Tibial artery (tissue), 4 donors: ENCODE measurements around the gene TRPC4AP.
"Not testable (repeated sequence)": the region's sequence is repeated elsewhere in the genome, so short reads cannot be mapped to it uniquely, and the experiment has no call there.

Source experiments
- DNase-seq, 2 donors: peaks; one replicate each; pipeline ENCODE4 v3.0.0-alpha.2; 2019
- H3K27ac ChIP-seq, 2 donors: fragments of 200-600 bp; sonication (generic) in 1 of 2; 1 replicate in 1 of 2; 2 replicates in 1 of 2; pipeline ENCODE4 v1.5.1; 2018 to 2019; ENCODE audit warnings: mild to moderate bottlenecking in 1 of 2
- H3K27me3 ChIP-seq, 2 donors: fragments of 200-600 bp; sonication (generic) in 1 of 2; one replicate each; pipeline versions ENCODE4 v1.5.1 to v1.6.0; 2016 to 2019
- H3K36me3 ChIP-seq, 3 donors: fragments of 200-600 bp; sonication (generic) in 2 of 3; one replicate each; pipeline ENCODE4 v1.5.1; 2016 to 2019; ENCODE audit warnings: mild to moderate bottlenecking in 2 of 3
- H3K4me1 ChIP-seq, 4 donors: fragments of 200-600 bp; sonication (generic) in 2 of 4; 1 replicate in 3 of 4; 2 replicates in 1 of 4; pipeline ENCODE4 v1.5.1; 2016 to 2019
- H3K4me3 ChIP-seq, 2 donors: fragments of 200-600 bp; sonication (generic) in 1 of 2; 1 replicate in 1 of 2; 2 replicates in 1 of 2; pipeline ENCODE4 v1.5.1; 2018 to 2019; ENCODE audit warnings: mild to moderate bottlenecking in 2 of 2
- H3K9me3 ChIP-seq, 3 donors: fragments of 200-600 bp; sonication (generic) in 1 of 3; one replicate each; pipeline ENCODE4 v1.5.1; 2016 to 2019
- intact Hi-C: fragments of 100-400 bp; cut with DNase I; formaldehyde crosslinking; loops from one replicate; pipeline ENCODE4 v1.15.0; 2023; ENCODE audit warnings: low total_unique reads
- TF ChIP-seq, protein P1 (sequence below), 2 experiments: fragments of 200-600 bp in 1 of 2; fragments of 450-650 bp in 1 of 2; IDR thresholded peaks; one replicate each; pipeline ENCODE4 v1.5.1; 2017 to 2019; ENCODE audit warnings: antibody characterized with exemption in 2 of 2, mild to moderate bottlenecking in 1 of 2, moderate library complexity in 1 of 2

The TRPC4AP gene

GRCh38 chr20:35055445-35056276 lies 36.9 kb downstream of the TRPC4AP start:
- intact Hi-C loops = no loop called here
- Histone ChIP-seq H3K36me3 (peaks cover 0 to 9% (median 0%) of the 10 kb centered on the region in 3 donors), H3K4me3 (no peak overlapping the region), H3K27ac (peak overlapping the region; percentile 9 to 22), H3K4me1 (peaks cover 0 to 43% (median 3%) of the 10 kb centered on the region in 4 donors), H3K9me3 (no peaks in the 10 kb centered on the region), H3K27me3 (no peaks in the 10 kb centered on the region)
- no peak for DNase-seq
- TF ChIP-seq, protein P1, sequence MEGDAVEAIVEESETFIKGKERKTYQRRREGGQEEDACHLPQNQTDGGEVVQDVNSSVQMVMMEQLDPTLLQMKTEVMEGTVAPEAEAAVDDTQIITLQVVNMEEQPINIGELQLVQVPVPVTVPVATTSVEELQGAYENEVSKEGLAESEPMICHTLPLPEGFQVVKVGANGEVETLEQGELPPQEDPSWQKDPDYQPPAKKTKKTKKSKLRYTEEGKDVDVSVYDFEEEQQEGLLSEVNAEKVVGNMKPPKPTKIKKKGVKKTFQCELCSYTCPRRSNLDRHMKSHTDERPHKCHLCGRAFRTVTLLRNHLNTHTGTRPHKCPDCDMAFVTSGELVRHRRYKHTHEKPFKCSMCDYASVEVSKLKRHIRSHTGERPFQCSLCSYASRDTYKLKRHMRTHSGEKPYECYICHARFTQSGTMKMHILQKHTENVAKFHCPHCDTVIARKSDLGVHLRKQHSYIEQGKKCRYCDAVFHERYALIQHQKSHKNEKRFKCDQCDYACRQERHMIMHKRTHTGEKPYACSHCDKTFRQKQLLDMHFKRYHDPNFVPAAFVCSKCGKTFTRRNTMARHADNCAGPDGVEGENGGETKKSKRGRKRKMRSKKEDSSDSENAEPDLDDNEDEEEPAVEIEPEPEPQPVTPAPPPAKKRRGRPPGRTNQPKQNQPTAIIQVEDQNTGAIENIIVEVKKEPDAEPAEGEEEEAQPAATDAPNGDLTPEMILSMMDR (IDR thresholded peaks at IDR 0.05) = no peak

- Histone ChIP-seq H3K9me3 (no peaks in the 10 kb centered on the region), H3K27me3 (no peaks in the 10 kb centered on the region), H3K27ac (peak overlapping the region in 1 of 2 donors; percentile 9), H3K4me1 (peaks cover 0 to 43% (median 3%) of the 10 kb centered on the region in 4 donors), H3K4me3 (no peak overlapping the region), H3K36me3 (peaks cover 2 to 12% (median 3%) of the 10 kb centered on the region in 3 donors)
- no peak for DNase-seq
- intact Hi-C loops = no loop called here
- TF ChIP-seq, protein P1 (IDR thresholded peaks at IDR 0.05) = no peak
These were observed 37.8 kb downstream of the TRPC4AP start for GRCh38 chr20:35054814-35055213.

GRCh38 chr20:35052616-35053015 lies 40.0 kb downstream of the TRPC4AP start:
- DNase-seq, H3K4me3 ChIP-seq, H3K27me3 ChIP-seq, intact Hi-C loops, H3K9me3 ChIP-seq: not testable (repeated sequence)
- Histone ChIP-seq H3K27ac (peak overlapping the region in 1 of 2 donors; percentile 5), H3K36me3 (peaks cover 22 to 31% (median 25%) of the 10 kb centered on the region in 3 donors), H3K4me1 (peaks cover 0 to 43% (median 3%) of the 10 kb centered on the region in 4 donors)

DNA sequence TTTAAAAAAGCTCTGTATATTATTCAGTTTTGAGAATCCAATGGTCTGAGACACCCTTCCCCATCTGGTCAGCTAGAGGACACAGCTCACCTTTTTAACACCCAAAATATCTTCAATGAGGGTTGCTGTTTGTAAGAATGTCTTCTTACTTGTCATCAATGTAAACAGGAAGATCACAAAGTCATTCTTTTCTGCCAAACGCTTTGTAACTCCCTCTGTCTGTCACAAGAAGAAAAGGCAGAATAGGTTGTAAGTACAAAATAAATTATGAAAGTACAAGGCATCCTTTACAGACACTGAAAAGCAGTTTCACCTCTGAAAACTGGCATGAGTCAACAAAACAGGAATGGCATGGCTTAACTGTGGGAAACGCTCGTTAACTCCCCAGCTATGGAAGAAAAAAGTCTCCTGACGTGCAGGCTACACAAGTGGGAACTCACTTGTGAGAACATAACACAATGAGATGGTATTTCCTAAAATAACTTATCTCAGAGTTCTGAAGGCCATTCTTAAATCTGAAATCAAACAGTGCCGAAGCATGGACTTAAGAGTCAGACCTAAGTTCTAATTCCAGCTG lies 42.7 kb downstream of the TRPC4AP start:
- TF ChIP-seq, protein P1 (IDR thresholded peaks at IDR 0.05) = no peak
- Histone ChIP-seq H3K36me3 (peaks cover 36 to 45% (median 44%) of the 10 kb centered on the region in 3 donors), H3K4me3 (no peak overlapping the region), H3K9me3 (no peaks in the 10 kb centered on the region), H3K27ac (no peak overlapping the region), H3K4me1 (peaks cover 0 to 26% (median 2%) of the 10 kb centered on the region in 4 donors), H3K27me3 (no peaks in the 10 kb centered on the region)
- no peak for DNase-seq
- intact Hi-C loops = no loop called here

DNA sequence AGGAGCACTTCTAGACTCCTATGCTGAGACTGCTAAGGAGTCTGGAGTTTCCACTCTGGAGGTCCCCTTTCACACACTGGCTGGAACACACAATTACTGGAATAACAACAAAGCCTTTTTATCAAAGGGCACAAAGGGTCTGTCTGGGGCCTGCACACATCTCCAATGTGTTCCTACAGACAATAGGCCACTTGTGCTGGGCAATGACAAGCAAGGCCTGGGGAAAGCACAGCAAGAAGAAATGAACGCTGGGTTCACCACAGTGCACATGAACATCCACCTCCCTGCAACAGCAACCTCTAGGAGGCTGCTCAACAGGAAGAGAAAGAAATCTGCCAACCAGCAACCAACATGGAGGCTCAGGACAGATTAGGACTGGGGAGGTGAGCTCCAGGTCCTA lies 43.9 kb downstream of the TRPC4AP start:
- no peak for DNase-seq
- Histone ChIP-seq H3K27me3 (no peaks in the 10 kb centered on the region), H3K36me3 (peaks cover 43 to 56% (median 55%) of the 10 kb centered on the region in 3 donors), H3K4me3 (no peak overlapping the region), H3K9me3 (no peaks in the 10 kb centered on the region), H3K4me1 (peaks cover 0 to 16% (median 0%) of the 10 kb centered on the region in 4 donors), H3K27ac (no peak overlapping the region)
- TF ChIP-seq, protein P1 (IDR thresholded peaks at IDR 0.05) = no peak
- intact Hi-C loops = no loop called here

- TF ChIP-seq, protein P1 (IDR thresholded peaks at IDR 0.05) = no peak
- Histone ChIP-seq H3K4me1 (no peaks in the 10 kb centered on the region), H3K27me3 (no peaks in the 10 kb centered on the region), H3K27ac (no peak overlapping the region), H3K36me3 (peaks cover 32 to 69% (median 63%) of the 10 kb centered on the region in 3 donors), H3K9me3 (no peaks in the 10 kb centered on the region), H3K4me3 (no peak overlapping the region)
- no peak for DNase-seq
- intact Hi-C loops = no loop called here
These were observed 50.3 kb downstream of the TRPC4AP start for GRCh38 chr20:35042268-35042667.
